ENCODE data around the gene SLMAP. TPM values are rescaled to one million over a fixed set of nuclear protein-coding genes. Genes with fewer than 3 reads are reported as not detected.

The SLMAP gene
- total RNA-seq, 1 experiment from 2014 or later: 49.2 TPM

- no TSS peak for BruUV-seq (replicated peaks)
- no peak for TF ChIP-seq REST (IDR thresholded peaks at IDR 0.05; ENCODE audit: insufficient read depth in 1 of 2, low read depth in 2 of 2, low read length in 1 of 2)
- no peak for TF ChIP-seq SIN3A (IDR thresholded peaks at IDR 0.05; ENCODE audit: borderline replicate concordance, insufficient read depth, low read depth, low read length)
- TF ChIP-seq TCF7L2 (IDR thresholded peaks at IDR 0.05; ENCODE audit: low read depth, low read length): no peak
- TF ChIP-seq, protein P1, sequence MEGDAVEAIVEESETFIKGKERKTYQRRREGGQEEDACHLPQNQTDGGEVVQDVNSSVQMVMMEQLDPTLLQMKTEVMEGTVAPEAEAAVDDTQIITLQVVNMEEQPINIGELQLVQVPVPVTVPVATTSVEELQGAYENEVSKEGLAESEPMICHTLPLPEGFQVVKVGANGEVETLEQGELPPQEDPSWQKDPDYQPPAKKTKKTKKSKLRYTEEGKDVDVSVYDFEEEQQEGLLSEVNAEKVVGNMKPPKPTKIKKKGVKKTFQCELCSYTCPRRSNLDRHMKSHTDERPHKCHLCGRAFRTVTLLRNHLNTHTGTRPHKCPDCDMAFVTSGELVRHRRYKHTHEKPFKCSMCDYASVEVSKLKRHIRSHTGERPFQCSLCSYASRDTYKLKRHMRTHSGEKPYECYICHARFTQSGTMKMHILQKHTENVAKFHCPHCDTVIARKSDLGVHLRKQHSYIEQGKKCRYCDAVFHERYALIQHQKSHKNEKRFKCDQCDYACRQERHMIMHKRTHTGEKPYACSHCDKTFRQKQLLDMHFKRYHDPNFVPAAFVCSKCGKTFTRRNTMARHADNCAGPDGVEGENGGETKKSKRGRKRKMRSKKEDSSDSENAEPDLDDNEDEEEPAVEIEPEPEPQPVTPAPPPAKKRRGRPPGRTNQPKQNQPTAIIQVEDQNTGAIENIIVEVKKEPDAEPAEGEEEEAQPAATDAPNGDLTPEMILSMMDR (IDR thresholded peaks at IDR 0.05): no peak
- no peak for TF ChIP-seq POLR2AphosphoS5 (IDR thresholded peaks at IDR 0.05; ENCODE audit: low read depth, low read length)
- H3K4me1 ChIP-seq (ENCODE audit: control insufficient read depth, insufficient read depth, low read length): no peaks in the 10 kb centered on the region; the same call in 1 of the 2 replicates
- no peaks in the 10 kb centered on the region for H3K9me3 ChIP-seq (ENCODE audit: control insufficient read depth, insufficient read depth, low read depth, low read length)
- no peaks in the 10 kb centered on the region for H3K27me3 ChIP-seq (ENCODE audit: control insufficient read depth, insufficient read depth, low read length)
- no peak overlapping the region for H3K4me3 ChIP-seq (ENCODE audit: low read depth in 2 of 2, low read length in 2 of 2)
- in situ Hi-C loops (cut with HindIII; ENCODE audit: low pct_unique_long_range_greater_than_20kb, low sequenced_read_pairs) (no loop called here), intact Hi-C loops (cut with micrococcal nuclease; ENCODE audit: unreplicated experiment) (no loop called here)
- CTCF ChIA-PET: no interaction called here
- H3K27ac ChIP-seq (ENCODE audit: low read length): no peak overlapping the region
- ATAC-seq (no peak), DNase-seq (ENCODE audit: low read depth, low spot score) (no peak)
- H3K36me3 ChIP-seq (ENCODE audit: control insufficient read depth, insufficient read depth, low read length): no peaks in the 10 kb centered on the region; the same call in 1 of the 2 replicates
- POLR2A ChIA-PET: no interaction called here
Measured at GRCh38 chr3:57832900-57833313, 76.8 kb downstream of the SLMAP start.

- H3K27me3 ChIP-seq (ENCODE audit: control insufficient read depth, insufficient read depth, low read length): no peaks in the 10 kb centered on the region
- TF ChIP-seq, protein P1 (IDR thresholded peaks at IDR 0.05): no peak
- no peak for TF ChIP-seq REST (IDR thresholded peaks at IDR 0.05; ENCODE audit: insufficient read depth in 1 of 2, low read depth in 2 of 2, low read length in 1 of 2)
- no peak for TF ChIP-seq TCF7L2 (IDR thresholded peaks at IDR 0.05; ENCODE audit: low read depth, low read length)
- no peak for TF ChIP-seq SIN3A (IDR thresholded peaks at IDR 0.05; ENCODE audit: borderline replicate concordance, insufficient read depth, low read depth, low read length)
- TF ChIP-seq POLR2AphosphoS5 (IDR thresholded peaks at IDR 0.05; ENCODE audit: low read depth, low read length): no peak
- CTCF ChIA-PET: no interaction called here
- no peaks in the 10 kb centered on the region for H3K9me3 ChIP-seq (ENCODE audit: control insufficient read depth, insufficient read depth, low read depth, low read length)
- no peak overlapping the region for H3K4me3 ChIP-seq (ENCODE audit: low read depth in 2 of 2, low read length in 2 of 2)
- no peak for ATAC-seq
- intact Hi-C loops (cut with micrococcal nuclease; ENCODE audit: unreplicated experiment) (no loop called here), in situ Hi-C loops (cut with HindIII; ENCODE audit: low pct_unique_long_range_greater_than_20kb, low sequenced_read_pairs) (no loop called here)
- no peak overlapping the region for H3K27ac ChIP-seq (ENCODE audit: low read length)
- no peaks in the 10 kb centered on the region; the same call in 1 of the 2 replicates for H3K4me1 ChIP-seq (ENCODE audit: control insufficient read depth, insufficient read depth, low read length)
- POLR2A ChIA-PET: no interaction called here
- no peak for DNase-seq (ENCODE audit: low read depth, low spot score)
- no TSS peak for BruUV-seq (replicated peaks)
- H3K36me3 ChIP-seq (ENCODE audit: control insufficient read depth, insufficient read depth, low read length): no peaks in the 10 kb centered on the region; the same call in 1 of the 2 replicates
Measured at GRCh38 chr3:57833763-57834162, 77.7 kb downstream of the SLMAP start.
